Measurements from ENCODE around the gene KSR2. TPM values are rescaled to one million over a fixed set of nuclear protein-coding genes. Genes with fewer than 3 reads are reported as not detected.

Gene KSR2
- total RNA-seq, 1 donor from 2014 or later: 0.30 TPM

DNA sequence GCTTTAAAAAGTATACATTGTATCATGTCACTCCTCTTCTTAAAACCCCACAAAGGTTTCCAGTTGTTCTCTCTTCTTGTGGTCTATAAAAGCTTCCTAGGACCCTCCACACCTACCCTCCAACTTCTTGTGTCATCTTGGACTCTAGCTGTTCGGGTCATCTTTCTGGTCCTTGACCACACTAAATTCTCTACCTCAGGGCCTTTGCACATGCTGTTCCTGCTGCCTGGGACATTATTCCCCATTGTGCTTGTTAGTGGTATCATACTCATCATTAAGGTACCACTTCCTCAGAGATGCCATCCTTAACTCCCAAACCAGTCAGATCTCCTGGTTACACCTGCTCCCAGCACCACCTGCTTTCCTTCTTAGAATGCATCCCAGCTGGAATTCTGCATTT lies 294.0 kb downstream of the KSR2 start:
- H3K27me3 Mint-ChIP-seq (ENCODE audit: insufficient read depth, low read depth): peaks cover 3% of the 10 kb centered on the region
- H3K27ac Mint-ChIP-seq: no peak overlapping the region
- TF ChIP-seq, protein P1, sequence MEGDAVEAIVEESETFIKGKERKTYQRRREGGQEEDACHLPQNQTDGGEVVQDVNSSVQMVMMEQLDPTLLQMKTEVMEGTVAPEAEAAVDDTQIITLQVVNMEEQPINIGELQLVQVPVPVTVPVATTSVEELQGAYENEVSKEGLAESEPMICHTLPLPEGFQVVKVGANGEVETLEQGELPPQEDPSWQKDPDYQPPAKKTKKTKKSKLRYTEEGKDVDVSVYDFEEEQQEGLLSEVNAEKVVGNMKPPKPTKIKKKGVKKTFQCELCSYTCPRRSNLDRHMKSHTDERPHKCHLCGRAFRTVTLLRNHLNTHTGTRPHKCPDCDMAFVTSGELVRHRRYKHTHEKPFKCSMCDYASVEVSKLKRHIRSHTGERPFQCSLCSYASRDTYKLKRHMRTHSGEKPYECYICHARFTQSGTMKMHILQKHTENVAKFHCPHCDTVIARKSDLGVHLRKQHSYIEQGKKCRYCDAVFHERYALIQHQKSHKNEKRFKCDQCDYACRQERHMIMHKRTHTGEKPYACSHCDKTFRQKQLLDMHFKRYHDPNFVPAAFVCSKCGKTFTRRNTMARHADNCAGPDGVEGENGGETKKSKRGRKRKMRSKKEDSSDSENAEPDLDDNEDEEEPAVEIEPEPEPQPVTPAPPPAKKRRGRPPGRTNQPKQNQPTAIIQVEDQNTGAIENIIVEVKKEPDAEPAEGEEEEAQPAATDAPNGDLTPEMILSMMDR (IDR thresholded peaks at IDR 0.05): no peak
- TF ChIP-seq EZH2 (IDR thresholded peaks at IDR 0.05) (no peak), EZH2phosphoT487 (IDR thresholded peaks at IDR 0.05) (no peak)
- Histone ChIP-seq H4K20me1 (ENCODE audit: low read depth) (no peaks in the 10 kb centered on the region), H3K36me3 (no peaks in the 10 kb centered on the region), H3K27ac (no peak overlapping the region), H3K27me3 (no peaks in the 10 kb centered on the region), H3K4me3 (no peak overlapping the region), H2AFZ (replicated peaks) (no peak overlapping the region), H3K4me2 (no peak overlapping the region), H3F3A (ENCODE audit: low read depth) (no peaks in the 10 kb centered on the region), H3K9me3 (ENCODE audit: low read depth) (no peaks in the 10 kb centered on the region), H3K79me2 (ENCODE audit: low read depth) (no peaks in the 10 kb centered on the region), H3K4me1 (peaks cover 4% of the 10 kb centered on the region), H3K9ac (no peak overlapping the region)
- H3K4me3 Mint-ChIP-seq: no peak overlapping the region
- H3K9me3 Mint-ChIP-seq: peaks cover 8% of the 10 kb centered on the region
- H3K4me1 Mint-ChIP-seq: no peaks in the 10 kb centered on the region
- no peaks in the 10 kb centered on the region for H3K36me3 Mint-ChIP-seq
- no peak for DNase-seq (ENCODE audit: low spot score)

DNA sequence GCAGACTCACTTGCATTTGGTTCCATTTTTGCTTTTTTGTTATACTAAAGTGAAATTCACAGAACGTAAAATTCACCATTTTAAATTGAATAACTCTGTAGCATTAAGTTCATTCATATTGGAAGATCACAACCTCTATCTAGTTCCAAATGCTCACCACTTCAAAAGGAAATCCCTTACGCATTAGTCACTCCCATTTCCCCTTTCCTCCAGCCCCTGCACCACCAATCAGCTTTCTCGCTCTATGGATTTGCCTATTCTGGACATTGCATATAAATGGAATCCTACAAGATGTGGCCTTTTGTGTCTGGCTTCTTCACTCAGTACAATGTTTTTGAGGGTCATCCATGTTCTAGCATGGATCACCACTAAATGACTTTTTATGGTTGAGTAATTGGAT lies 294.5 kb downstream of the KSR2 start:
- no peak overlapping the region for H2AFZ ChIP-seq (replicated peaks)
- Mint-ChIP-seq H3K9me3 (peaks cover 8% of the 10 kb centered on the region), H3K4me3 (no peak overlapping the region), H3K4me1 (no peaks in the 10 kb centered on the region), H3K27ac (no peak overlapping the region), H3K27me3 (ENCODE audit: insufficient read depth, low read depth) (peaks cover 3% of the 10 kb centered on the region), H3K36me3 (no peaks in the 10 kb centered on the region)
- H3K27me3 ChIP-seq: no peaks in the 10 kb centered on the region
- H3K4me3 ChIP-seq: no peak overlapping the region
- no peak overlapping the region for H3K27ac ChIP-seq
- H4K20me1 ChIP-seq (ENCODE audit: low read depth): no peaks in the 10 kb centered on the region
- H3K36me3 ChIP-seq: no peaks in the 10 kb centered on the region
- H3K79me2 ChIP-seq (ENCODE audit: low read depth): no peaks in the 10 kb centered on the region
- H3K9ac ChIP-seq: no peak overlapping the region
- no peaks in the 10 kb centered on the region for H3F3A ChIP-seq (ENCODE audit: low read depth)
- H3K9me3 ChIP-seq (ENCODE audit: low read depth): no peaks in the 10 kb centered on the region
- TF ChIP-seq EZH2 (IDR thresholded peaks at IDR 0.05): no peak
- no peak for TF ChIP-seq EZH2phosphoT487 (IDR thresholded peaks at IDR 0.05)
- DNase-seq (ENCODE audit: low spot score): no peak
- H3K4me1 ChIP-seq: peaks cover 4% of the 10 kb centered on the region
- H3K4me2 ChIP-seq: no peak overlapping the region

DNA sequence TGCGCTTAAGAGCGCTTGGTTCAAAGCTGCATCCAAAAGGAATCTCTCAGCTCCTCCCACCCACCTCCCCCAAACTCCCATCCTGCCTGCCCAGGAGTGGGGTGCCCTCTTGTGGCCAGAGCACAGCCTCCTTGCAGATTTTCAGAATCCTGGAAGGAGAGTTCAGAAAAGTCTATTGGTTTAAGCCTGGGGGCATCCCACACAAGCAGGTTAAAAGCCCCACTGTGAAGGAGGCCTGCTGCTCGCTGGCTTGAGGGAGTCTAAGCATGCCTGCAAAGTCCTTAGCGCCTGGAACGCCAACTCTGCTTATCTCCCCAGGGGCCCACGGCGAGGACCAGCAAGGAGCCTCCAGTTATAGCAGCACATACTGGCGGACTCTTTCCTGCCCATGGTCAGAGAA lies 297.1 kb downstream of the KSR2 start:
- H3K4me1 Mint-ChIP-seq: no peaks in the 10 kb centered on the region
- Histone ChIP-seq H3K36me3 (no peaks in the 10 kb centered on the region), H3K27ac (no peak overlapping the region), H4K20me1 (ENCODE audit: low read depth) (no peaks in the 10 kb centered on the region), H3K4me3 (no peak overlapping the region), H3K4me2 (no peak overlapping the region), H3K9me3 (ENCODE audit: low read depth) (no peaks in the 10 kb centered on the region), H3K4me1 (peaks cover 4% of the 10 kb centered on the region), H2AFZ (replicated peaks) (no peak overlapping the region), H3F3A (ENCODE audit: low read depth) (no peaks in the 10 kb centered on the region), H3K9ac (no peak overlapping the region), H3K27me3 (no peaks in the 10 kb centered on the region), H3K79me2 (ENCODE audit: low read depth) (no peaks in the 10 kb centered on the region)
- TF ChIP-seq, protein P1 (IDR thresholded peaks at IDR 0.05): peak; percentile 82
- TF ChIP-seq EZH2phosphoT487 (IDR thresholded peaks at IDR 0.05) (no peak), EZH2 (IDR thresholded peaks at IDR 0.05) (no peak)
- H3K9me3 Mint-ChIP-seq: peaks cover 6% of the 10 kb centered on the region
- H3K27me3 Mint-ChIP-seq (ENCODE audit: insufficient read depth, low read depth): peaks cover 5% of the 10 kb centered on the region
- no peak overlapping the region for H3K27ac Mint-ChIP-seq
- peak; percentile 75 for DNase-seq (ENCODE audit: low spot score)
- no peak overlapping the region for H3K4me3 Mint-ChIP-seq
- H3K36me3 Mint-ChIP-seq: no peaks in the 10 kb centered on the region

DNA sequence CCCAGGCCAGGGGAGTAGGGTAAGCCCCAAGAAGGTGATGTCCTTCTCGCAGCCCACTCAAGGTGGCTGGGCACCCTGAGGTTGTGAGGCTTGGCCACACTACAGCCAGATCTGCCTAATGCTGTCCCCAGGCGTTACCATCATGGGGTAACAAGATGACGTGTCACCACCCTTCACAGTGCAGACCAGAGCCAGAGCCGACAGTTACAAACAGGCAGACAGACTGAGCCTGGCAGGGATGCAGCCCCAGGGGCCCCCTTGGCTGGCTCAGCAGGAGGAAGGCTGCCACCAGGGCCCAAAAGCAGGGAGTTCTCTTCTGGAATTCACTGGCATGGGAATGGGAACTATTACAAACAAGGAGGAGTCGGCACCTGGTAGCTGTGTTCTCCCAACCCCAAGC lies 304.6 kb downstream of the KSR2 start:
- Histone ChIP-seq H3F3A (ENCODE audit: low read depth) (no peaks in the 10 kb centered on the region), H4K20me1 (ENCODE audit: low read depth) (no peaks in the 10 kb centered on the region), H3K9me3 (ENCODE audit: low read depth) (no peaks in the 10 kb centered on the region), H3K4me1 (peaks cover 14% of the 10 kb centered on the region), H3K4me3 (no peak overlapping the region), H2AFZ (replicated peaks) (no peak overlapping the region), H3K27me3 (no peaks in the 10 kb centered on the region), H3K79me2 (ENCODE audit: low read depth) (no peaks in the 10 kb centered on the region), H3K36me3 (no peaks in the 10 kb centered on the region), H3K4me2 (no peak overlapping the region), H3K9ac (no peak overlapping the region), H3K27ac (no peak overlapping the region)
- TF ChIP-seq EZH2 (IDR thresholded peaks at IDR 0.05): no peak
- TF ChIP-seq EZH2phosphoT487 (IDR thresholded peaks at IDR 0.05): no peak
- TF ChIP-seq, protein P1 (IDR thresholded peaks at IDR 0.05): no peak
- no peak for DNase-seq (ENCODE audit: low spot score)
- no peaks in the 10 kb centered on the region for H3K9me3 Mint-ChIP-seq
- H3K27ac Mint-ChIP-seq: no peak overlapping the region
- no peaks in the 10 kb centered on the region for H3K36me3 Mint-ChIP-seq
- H3K4me1 Mint-ChIP-seq: no peaks in the 10 kb centered on the region
- peaks cover 2% of the 10 kb centered on the region for H3K27me3 Mint-ChIP-seq (ENCODE audit: insufficient read depth, low read depth)
- H3K4me3 Mint-ChIP-seq: no peak overlapping the region
